GM18519 (cell line): ENCODE data around the gene TNRC18.
"Not testable (repeated sequence)": the region's sequence is repeated elsewhere in the genome, so short reads cannot be mapped to it uniquely, and the experiment has no call there.

Source experiments
- ATAC-seq: cut with Tn5 transposase; IDR thresholded peaks from one replicate; pipeline ENCODE4 v1.9.1; 2021; ENCODE audit warnings: mild to moderate bottlenecking, moderate library complexity; ENCODE audit not compliant: unreplicated experiment, low FRiP score

Gene TNRC18

GRCh38 chr7:5423306-5423975 is at the start of gene TNRC18:
Gene TNRC18, minus strand, starts transcription at chr7:5423834. Its CDS starts 2,588 bp downstream, at chr7:5421246.
- no peak for ATAC-seq

- no peak for ATAC-seq
Observed at GRCh38 chr7:5472432-5473315, 49.0 kb upstream of the TNRC18 start.

GRCh38 chr7:5471623-5472022 is 48.0 kb upstream of the TNRC18 start:
- ATAC-seq: not testable (repeated sequence)

GRCh38 chr7:5470816-5471215 is 47.2 kb upstream of the TNRC18 start:
- ATAC-seq: no peak

- ATAC-seq: no peak
Observed at GRCh38 chr7:5470167-5470532, 46.5 kb upstream of the TNRC18 start.

GRCh38 chr7:5469375-5470166 is 45.9 kb upstream of the TNRC18 start:
- no peak for ATAC-seq

- ATAC-seq: no peak
Observed at GRCh38 chr7:5467645-5468044, 44.0 kb upstream of the TNRC18 start.

- no peak for ATAC-seq
Observed at GRCh38 chr7:5466551-5466950, 42.9 kb upstream of the TNRC18 start.

- no peak for ATAC-seq
Observed at GRCh38 chr7:5463031-5463430, 39.4 kb upstream of the TNRC18 start.

- no peak for ATAC-seq
Observed at GRCh38 chr7:5462216-5462615, 38.6 kb upstream of the TNRC18 start.

GRCh38 chr7:5458921-5459480 is 35.4 kb upstream of the TNRC18 start:
- ATAC-seq: no peak

GRCh38 chr7:5457245-5457735 is 33.7 kb upstream of the TNRC18 start:
- ATAC-seq: no peak

- ATAC-seq: no peak
Observed at GRCh38 chr7:5456409-5456808, 32.8 kb upstream of the TNRC18 start.

- ATAC-seq: no peak
Observed at GRCh38 chr7:5455581-5456219, 32.1 kb upstream of the TNRC18 start.

GRCh38 chr7:5455175-5455574 is 31.5 kb upstream of the TNRC18 start:
- ATAC-seq: no peak

- ATAC-seq: no peak
Observed at GRCh38 chr7:5454485-5454884, 30.9 kb upstream of the TNRC18 start.

GRCh38 chr7:5453566-5454075 is 30.0 kb upstream of the TNRC18 start:
- ATAC-seq: no peak

GRCh38 chr7:5452937-5453540 is 29.4 kb upstream of the TNRC18 start:
- no peak for ATAC-seq

GRCh38 chr7:5452470-5452899 is 28.9 kb upstream of the TNRC18 start:
- ATAC-seq: no peak
